ES-I3 (cell line): Measurements from ENCODE around the gene TSPAN2.
"Not testable (repeated sequence)": the region's sequence is repeated elsewhere in the genome, so short reads cannot be mapped to it uniquely, and the experiment has no call there.

Source experiments
- H3K36me3 ChIP-seq: 2 replicates; pipeline ENCODE4 v1.6.1; 2013; ENCODE audit warnings: mild to moderate bottlenecking, low read length, control low read depth, moderate library complexity; ENCODE audit not compliant: insufficient read depth
- H3K4me1 ChIP-seq: 2 replicates; pipeline ENCODE4 v1.6.1; 2013; ENCODE audit warnings: mild to moderate bottlenecking, control low read depth, low read length; ENCODE audit not compliant: insufficient read depth
- H3K9ac ChIP-seq: 2 replicates; pipeline ENCODE4 v1.6.1; 2013; ENCODE audit warnings: low read depth, mild to moderate bottlenecking, low read length, moderate library complexity
- H3K9me3 ChIP-seq: 2 replicates; pipeline ENCODE4 v1.6.1; 2013; ENCODE audit warnings: mild to moderate bottlenecking, low read length, moderate library complexity; ENCODE audit not compliant: control insufficient read depth, insufficient read depth

TSPAN2 gene

GRCh38 chr1:115059316-115059715, 30.0 kb downstream of the TSPAN2 start:
- H3K9ac ChIP-seq = no peak overlapping the region
- H3K9me3 ChIP-seq = no peaks in the 10 kb centered on the region
- H3K36me3 ChIP-seq = no peaks in the 10 kb centered on the region
- peaks cover 18% of the 10 kb centered on the region for H3K4me1 ChIP-seq

- Histone ChIP-seq H3K9me3 (no peaks in the 10 kb centered on the region), H3K9ac (no peak overlapping the region), H3K36me3 (no peaks in the 10 kb centered on the region), H3K4me1 (peaks cover 18% of the 10 kb centered on the region)
Observed at GRCh38 chr1:115057661-115058254, 31.5 kb downstream of the TSPAN2 start.

GRCh38 chr1:115056395-115056798, 32.9 kb downstream of the TSPAN2 start:
- no peaks in the 10 kb centered on the region for H3K36me3 ChIP-seq
- H3K9me3 ChIP-seq = no peaks in the 10 kb centered on the region
- H3K4me1 ChIP-seq = peaks cover 13% of the 10 kb centered on the region; the same call in 1 of the 2 replicates
- no peak overlapping the region for H3K9ac ChIP-seq

- H3K4me1 ChIP-seq = peaks cover 13% of the 10 kb centered on the region; the same call in 1 of the 2 replicates
Observed at GRCh38 chr1:115052454-115053083, 36.7 kb downstream of the TSPAN2 start.

DNA sequence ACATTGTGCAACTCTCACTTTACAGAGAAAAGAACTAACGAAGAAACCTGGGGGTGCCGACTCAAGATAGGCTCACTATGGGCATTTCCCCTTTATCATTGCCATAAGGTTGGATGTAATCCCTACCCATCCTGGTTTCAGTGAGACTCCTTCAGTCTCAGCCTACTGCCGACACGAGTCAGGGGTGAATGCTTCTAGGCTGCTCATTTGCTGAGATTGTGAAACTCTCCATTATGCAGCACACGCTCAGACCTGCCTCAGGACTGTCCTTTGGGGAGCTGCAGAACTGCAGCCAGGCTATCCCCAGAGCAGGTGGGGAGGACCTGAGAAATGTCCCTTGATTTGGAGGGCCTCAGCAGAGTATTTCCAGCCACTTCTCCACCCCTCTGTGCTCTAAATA, 37.5 kb downstream of the TSPAN2 start:
- Histone ChIP-seq H3K9me3 (no peaks in the 10 kb centered on the region), H3K4me1 (peaks cover 8% of the 10 kb centered on the region; the same call in 1 of the 2 replicates), H3K9ac (no peak overlapping the region), H3K36me3 (no peaks in the 10 kb centered on the region)

More at GRCh38 chr1:115052454-115053083, 36.7 kb downstream of the TSPAN2 start:
- Histone ChIP-seq H3K9me3 (no peaks in the 10 kb centered on the region), H3K36me3 (no peaks in the 10 kb centered on the region), H3K9ac (no peak overlapping the region)

DNA sequence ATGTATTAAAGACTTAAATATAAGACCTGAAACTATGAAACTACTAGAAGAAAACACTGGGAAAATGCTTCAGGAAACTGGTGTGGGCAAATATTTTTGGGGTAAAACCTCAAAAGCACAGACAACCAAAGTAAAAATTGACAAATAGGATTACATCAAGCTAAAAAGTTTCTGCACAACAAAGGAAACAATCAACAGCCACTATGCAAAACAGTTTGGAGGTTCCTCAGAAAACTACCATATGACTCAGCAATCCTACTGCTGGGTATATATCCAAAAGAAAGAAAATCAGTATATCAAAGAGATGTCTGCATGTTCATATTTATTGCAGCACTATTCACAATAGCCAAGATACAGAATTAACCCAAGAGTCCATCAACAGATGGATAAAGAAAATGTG, 42.6 kb downstream of the TSPAN2 start:
- Histone ChIP-seq H3K9me3 (no peaks in the 10 kb centered on the region), H3K4me1 (no peaks in the 10 kb centered on the region), H3K9ac (no peak overlapping the region), H3K36me3 (no peaks in the 10 kb centered on the region)

DNA sequence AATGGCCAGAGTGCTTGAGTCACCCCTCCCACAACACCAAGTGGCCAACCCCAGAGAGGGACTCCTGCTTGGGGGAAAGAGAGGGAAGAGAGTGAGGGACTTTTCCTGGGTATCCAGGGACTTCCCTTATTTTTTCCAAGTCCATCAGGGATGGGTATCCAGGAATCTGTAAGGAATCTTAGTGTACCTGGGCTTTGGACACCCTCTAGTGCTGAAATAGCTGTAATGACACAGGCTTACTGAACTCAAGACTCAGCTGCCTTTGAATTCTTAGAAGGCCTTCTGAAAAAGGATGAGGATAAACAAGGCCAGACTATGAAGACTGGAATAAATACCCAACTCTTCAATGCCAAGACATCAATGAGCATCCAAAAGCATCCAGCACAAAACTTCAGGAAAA, 47.6 kb downstream of the TSPAN2 start:
- no peaks in the 10 kb centered on the region for H3K36me3 ChIP-seq
- no peaks in the 10 kb centered on the region for H3K9me3 ChIP-seq
- no peaks in the 10 kb centered on the region for H3K4me1 ChIP-seq
- no peak overlapping the region for H3K9ac ChIP-seq

DNA sequence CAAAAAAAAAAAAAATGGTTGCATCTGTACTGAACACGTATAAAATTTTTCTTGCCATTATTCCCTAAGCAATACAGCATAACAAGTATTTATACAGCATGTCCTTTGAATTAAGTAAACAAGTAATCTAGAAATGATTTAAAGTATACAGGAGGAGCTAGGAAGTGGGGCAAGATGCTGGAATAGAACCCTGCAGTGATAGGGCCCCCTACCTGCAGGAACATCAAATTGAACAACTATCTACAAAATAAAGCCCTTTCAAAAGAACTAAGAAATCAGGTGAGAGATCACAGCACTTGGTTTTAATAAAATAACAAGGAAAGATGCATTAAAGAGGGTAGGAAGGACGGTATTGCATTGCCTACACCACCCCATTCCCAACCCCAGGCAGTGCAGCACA, 48.8 kb downstream of the TSPAN2 start:
- H3K9ac ChIP-seq = no peak overlapping the region
- H3K4me1 ChIP-seq = no peaks in the 10 kb centered on the region
- no peaks in the 10 kb centered on the region for H3K36me3 ChIP-seq
- no peaks in the 10 kb centered on the region for H3K9me3 ChIP-seq

GRCh38 chr1:115036814-115037507, 52.3 kb downstream of the TSPAN2 start:
- no peaks in the 10 kb centered on the region for H3K4me1 ChIP-seq

DNA sequence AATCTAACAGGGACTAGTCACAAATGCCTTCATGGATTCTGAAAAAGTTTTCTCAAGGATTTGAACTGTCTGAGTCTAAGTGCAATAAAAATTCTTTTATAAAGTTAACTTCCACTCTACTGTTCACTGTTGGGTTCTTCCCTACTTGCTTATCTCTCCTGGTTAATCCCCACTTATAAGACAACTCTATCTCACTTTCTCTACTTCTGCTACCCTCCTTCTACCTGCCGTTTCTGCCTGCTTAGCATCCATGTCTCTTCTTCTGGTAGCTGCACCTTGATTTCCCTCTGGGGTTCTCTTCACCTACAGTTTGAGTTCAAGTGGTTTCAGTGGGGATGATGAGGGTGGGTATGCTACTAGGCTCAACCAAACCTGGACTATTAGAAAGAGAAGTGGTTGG, 53.7 kb downstream of the TSPAN2 start:
- H3K4me1 ChIP-seq = 0 out of 2 replicates have a peak, but pooled peaks cover 3% of the 10 kb centered on the region
- H3K36me3 ChIP-seq = no peaks in the 10 kb centered on the region
- H3K9me3 ChIP-seq = no peaks in the 10 kb centered on the region
- H3K9ac ChIP-seq = no peak overlapping the region

More at GRCh38 chr1:115036814-115037507, 52.3 kb downstream of the TSPAN2 start:
- Histone ChIP-seq H3K36me3 (no peaks in the 10 kb centered on the region), H3K9ac (no peak overlapping the region), H3K9me3 (no peaks in the 10 kb centered on the region)

DNA sequence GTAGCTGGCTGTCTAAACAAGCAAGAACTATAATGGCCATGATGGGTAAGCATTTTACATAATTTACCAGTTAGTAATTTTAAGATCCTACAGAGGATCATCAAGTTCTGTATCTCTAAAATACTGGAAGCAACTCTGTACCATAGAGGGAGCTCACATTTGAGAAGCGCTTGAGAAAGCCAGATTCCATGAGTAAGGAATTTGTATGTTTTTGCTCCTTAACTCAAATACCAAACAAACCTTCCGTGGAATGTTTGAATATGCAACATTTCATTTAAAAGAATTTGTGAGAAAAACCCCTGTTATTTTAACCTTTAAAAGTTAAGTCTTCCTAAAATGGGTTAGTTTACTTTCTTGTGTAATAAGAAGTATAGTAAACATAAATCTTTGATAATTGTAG, 57.7 kb downstream of the TSPAN2 start:
- H3K9ac ChIP-seq = no peak overlapping the region
- H3K36me3 ChIP-seq = no peaks in the 10 kb centered on the region
- H3K4me1 ChIP-seq = 0 out of 2 replicates have a peak, but pooled peaks cover 3% of the 10 kb centered on the region
- no peaks in the 10 kb centered on the region for H3K9me3 ChIP-seq

- H3K9me3 ChIP-seq = no peaks in the 10 kb centered on the region
- H3K4me1 ChIP-seq = 0 out of 2 replicates have a peak, but pooled peaks cover 3% of the 10 kb centered on the region
- H3K9ac ChIP-seq = no peak within 1 kb of the TSS
- no peaks in the 10 kb centered on the region for H3K36me3 ChIP-seq
Observed at GRCh38 chr1:115029526-115029925, 59.8 kb downstream of the TSPAN2 start, which contains the start of gene TSHB. Gene TSHB (plus strand): TSS chr1:115029826. CDS start chr1:115033363, 3,537 bp downstream.

GRCh38 chr1:115023593-115023992, 65.7 kb downstream of the TSPAN2 start:
- Histone ChIP-seq H3K36me3 (no peaks in the 10 kb centered on the region), H3K9me3 (no peaks in the 10 kb centered on the region), H3K4me1 (no peaks in the 10 kb centered on the region), H3K9ac (no peak overlapping the region)

- Histone ChIP-seq H3K36me3 (no peaks in the 10 kb centered on the region), H3K9ac (no peak overlapping the region), H3K9me3 (no peaks in the 10 kb centered on the region), H3K4me1 (no peaks in the 10 kb centered on the region)
Observed at GRCh38 chr1:115021145-115021544, 68.2 kb downstream of the TSPAN2 start.

- not testable (repeated sequence) for H3K9me3 ChIP-seq, H3K4me1 ChIP-seq, H3K9ac ChIP-seq, H3K36me3 ChIP-seq
Observed at GRCh38 chr1:115019549-115019948, 69.8 kb downstream of the TSPAN2 start.
